HEK293 (cell line): Measurements from ENCODE around the gene KIAA1191.
A peak's percentile ranks its signal among the peaks of the same experiment; 100 is the strongest.

Experiments used
- CTCF ChIA-PET: fragments of 350-600 bp; formaldehyde crosslinking; extraction: SDS; loops from one replicate; lab custom pipeline; 2021; ENCODE audit warnings: antibody characterized with exemption; lab: Yijun Ruan, JAX
- POLR2A ChIA-PET: fragments of 300-600 bp; formaldehyde crosslinking; extraction: SDS; loops from one replicate; lab custom pipeline; 2020; ENCODE audit warnings: antibody characterized with exemption, inconsistent platforms; lab: Yijun Ruan, JAX
- H3K27ac ChIP-seq: fragments of 200-500 bp; sonication (Bioruptor generic); 2 replicates; pipeline ENCODE4 v1.5.1; 2014; ENCODE audit warnings: low read depth, low read length, control low read depth, inconsistent platforms; ENCODE audit errors: extremely low read depth
- H3K36me3 ChIP-seq, 2 experiments: fragments of 200-500 bp in 1 of 2; sonication (Bioruptor generic) in 1 of 2; 1 replicate in 1 of 2; 2 replicates in 1 of 2; pipeline ENCODE4 v1.5.1; 2014 to 2017; ENCODE audit warnings: inconsistent platforms in 2 of 2, low read length in 2 of 2; ENCODE audit not compliant: control insufficient read depth in 2 of 2, insufficient read depth in 1 of 2
- H3K4me1 ChIP-seq: fragments of 200-500 bp; sonication (Bioruptor generic); 2 replicates; pipeline ENCODE4 v1.5.1; 2014; ENCODE audit warnings: mild to moderate bottlenecking, low read length, inconsistent platforms; ENCODE audit not compliant: control insufficient read depth, insufficient read depth
- H3K4me3 ChIP-seq: 2 replicates; pipeline ENCODE4 v1.5.1; 2011; ENCODE audit warnings: low read depth, mild to moderate bottlenecking, control low read depth, low read length, moderate library complexity
- H3K9me3 ChIP-seq: fragments of 200-500 bp; sonication (Bioruptor generic); 2 replicates; pipeline ENCODE4 v1.5.1; 2014; ENCODE audit warnings: low read depth, low read length, inconsistent platforms; ENCODE audit not compliant: control insufficient read depth, insufficient read depth
- GLIS1 ChIP-seq: fragments of 450-650 bp; formaldehyde crosslinking; IDR thresholded peaks from 2 replicates; pipeline ENCODE4 v1.5.1; 2016; ENCODE audit warnings: missing biosample characterization, missing genetic modification characterization
- HOXC10 ChIP-seq: sonication (generic); formaldehyde crosslinking; IDR thresholded peaks from 2 replicates; pipeline ENCODE4 v1.8.1; 2023; ENCODE audit warnings: mild to moderate bottlenecking, missing genetic modification reagents
- MZF1 ChIP-seq: fragments of 450-650 bp; formaldehyde crosslinking; IDR thresholded peaks from 2 replicates; pipeline ENCODE4 v1.5.1; 2017; ENCODE audit warnings: missing biosample characterization, missing genetic modification characterization, borderline replicate concordance
- SP3 ChIP-seq: fragments of 450-650 bp; formaldehyde crosslinking; IDR thresholded peaks from 2 replicates; pipeline ENCODE4 v1.5.1; 2016; ENCODE audit warnings: missing biosample characterization, missing genetic modification characterization
- SP7 ChIP-seq: fragments of 450-650 bp; formaldehyde crosslinking; IDR thresholded peaks from 2 replicates; pipeline ENCODE4 v1.5.1; 2016; ENCODE audit warnings: missing biosample characterization, missing genetic modification characterization
- YY1 ChIP-seq: fragments of 450-650 bp; formaldehyde crosslinking; IDR thresholded peaks from 2 replicates; pipeline ENCODE4 v1.5.1; 2018; ENCODE audit warnings: missing biosample characterization, missing genetic modification characterization
- ZEB2 ChIP-seq: fragments of 450-650 bp; formaldehyde crosslinking; IDR thresholded peaks from 2 replicates; pipeline ENCODE4 v1.5.1; 2016; ENCODE audit warnings: missing biosample characterization, missing genetic modification characterization
- ZNF112 ChIP-seq: fragments of 450-650 bp; formaldehyde crosslinking; IDR thresholded peaks from 2 replicates; pipeline ENCODE4 v1.5.0; 2017; ENCODE audit warnings: missing biosample characterization, missing genetic modification characterization
- ZNF202 ChIP-seq: fragments of 450-650 bp; formaldehyde crosslinking; IDR thresholded peaks from 2 replicates; pipeline ENCODE4 v1.5.1; 2016; ENCODE audit warnings: missing biosample characterization, missing genetic modification characterization, borderline replicate concordance
- ZNF302 ChIP-seq: fragments of 450-650 bp; formaldehyde crosslinking; IDR thresholded peaks from 2 replicates; pipeline ENCODE4 v1.5.1; 2016; ENCODE audit warnings: missing biosample characterization, missing genetic modification characterization, low read depth
- ZNF529 ChIP-seq: fragments of 450-650 bp; formaldehyde crosslinking; IDR thresholded peaks from 2 replicates; pipeline ENCODE4 v1.5.1; 2017; ENCODE audit warnings: missing genetic modification characterization, missing biosample characterization; ENCODE audit not compliant: insufficient replicate concordance
- ZNF585B ChIP-seq: fragments of 450-650 bp; formaldehyde crosslinking; IDR thresholded peaks from 2 replicates; pipeline ENCODE4 v1.5.1; 2016; ENCODE audit warnings: missing biosample characterization, missing genetic modification characterization
- ZNF610 ChIP-seq: fragments of 450-650 bp; formaldehyde crosslinking; IDR thresholded peaks from 2 replicates; pipeline ENCODE4 v1.5.1; 2016; ENCODE audit warnings: missing biosample characterization, missing genetic modification characterization, borderline replicate concordance
- ZNF624 ChIP-seq: fragments of 450-650 bp; formaldehyde crosslinking; IDR thresholded peaks from 2 replicates; pipeline ENCODE4 v1.5.1; 2017; ENCODE audit warnings: missing biosample characterization, missing genetic modification characterization
- ZNF626 ChIP-seq: fragments of 450-650 bp; sonication (Bioruptor Pico); formaldehyde crosslinking; IDR thresholded peaks from 2 replicates; pipeline ENCODE4 v1.5.1; 2018; ENCODE audit warnings: missing biosample characterization, missing genetic modification characterization, inconsistent platforms
- ZNF664 ChIP-seq: fragments of 450-650 bp; formaldehyde crosslinking; IDR thresholded peaks from 2 replicates; pipeline ENCODE4 v1.5.1; 2016; ENCODE audit warnings: missing biosample characterization, missing genetic modification characterization
- ZNF768 ChIP-seq: fragments of 450-650 bp; formaldehyde crosslinking; IDR thresholded peaks from 2 replicates; pipeline ENCODE4 v1.5.1; 2018; ENCODE audit warnings: missing biosample characterization, mild to moderate bottlenecking, missing genetic modification characterization
- ZSCAN23 ChIP-seq: fragments of 450-650 bp; formaldehyde crosslinking; IDR thresholded peaks from 2 replicates; pipeline ENCODE4 v1.5.1; 2016; ENCODE audit warnings: missing biosample characterization, missing genetic modification characterization
- TF ChIP-seq, protein P1 (sequence below): fragments of 450-650 bp; IDR thresholded peaks from 2 replicates; pipeline ENCODE4 v1.5.1; 2018; ENCODE audit warnings: missing biosample characterization, missing genetic modification characterization
- TF ChIP-seq, protein P2 (sequence below): fragments of 450-650 bp; formaldehyde crosslinking; IDR thresholded peaks from 2 replicates; pipeline ENCODE4 v1.5.1; 2017; ENCODE audit warnings: missing biosample characterization, missing genetic modification characterization

Gene KIAA1191

DNA sequence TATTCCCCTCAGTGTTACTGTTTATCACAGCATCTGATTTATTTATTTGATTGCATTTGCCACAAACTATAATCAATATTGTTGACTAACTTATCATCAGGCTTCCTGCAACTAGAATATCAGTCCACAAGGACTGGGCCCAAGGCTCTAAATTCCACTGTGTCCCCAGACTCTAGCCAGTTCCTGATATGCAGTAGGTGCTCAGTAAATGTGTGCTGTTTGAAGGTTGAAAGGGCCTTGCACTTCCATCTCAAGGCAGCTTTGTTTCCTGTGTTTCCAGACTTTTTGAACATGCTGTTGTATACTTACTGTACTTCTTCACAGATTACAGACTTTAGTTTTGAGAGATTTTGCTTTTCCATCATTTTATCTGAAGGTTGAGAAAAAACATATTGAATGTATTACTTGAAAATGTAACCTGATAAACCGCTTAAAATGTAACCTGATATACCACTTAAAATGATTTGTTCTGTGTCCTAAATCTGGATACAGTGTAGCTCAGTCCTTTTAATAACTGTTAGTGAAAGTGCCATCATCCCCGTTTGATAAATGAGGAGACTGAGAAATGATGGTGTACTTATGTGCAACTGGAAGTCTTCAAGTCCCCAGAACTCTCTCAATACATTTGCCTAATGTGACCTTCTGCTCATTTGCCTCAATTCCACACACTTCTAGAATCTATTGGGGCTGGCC lies 18.7 kb downstream of the KIAA1191 start:
- POLR2A ChIA-PET = no interaction called here
- no peaks in the 10 kb centered on the region for H3K4me1 ChIP-seq

DNA sequence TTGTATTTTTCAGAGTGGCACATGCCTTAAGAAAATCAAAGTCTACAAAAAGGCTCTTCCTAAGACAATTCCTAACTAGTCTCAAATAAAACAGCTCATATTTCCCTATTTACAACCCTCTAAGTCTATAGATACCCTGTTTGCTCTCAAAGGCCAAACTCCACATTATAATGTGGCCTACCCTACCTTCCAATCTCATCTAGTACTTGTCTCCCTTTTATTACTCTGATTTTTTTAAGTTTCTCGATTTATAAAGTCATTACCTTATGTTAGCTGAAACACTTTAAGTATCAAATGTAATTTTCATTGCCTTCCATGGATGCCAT lies 19.4 kb downstream of the KIAA1191 start:
- Histone ChIP-seq H3K36me3 (peaks cover 38 to 75% of the 10 kb centered on the region in 2 experiments), H3K9me3 (no peaks in the 10 kb centered on the region), H3K4me3 (no peak overlapping the region), H3K27ac (no peak overlapping the region), H3K4me1 (no peaks in the 10 kb centered on the region)
- CTCF ChIA-PET = interaction anchor here (0.6 to 0.7 kb wide), 2 partner anchors 45 to 106 kb away, joined by 3 read pairs; no protein-coding TSS in a partner anchor
- TF ChIP-seq ZNF626 (tag by site-specific recombination) (no peak), SP3 (no peak), ZNF112 (tag by site-specific recombination) (no peak), ZNF585B (tag by site-specific recombination) (no peak), ZNF610 (tag by site-specific recombination) (no peak), ZEB2 (tag by site-specific recombination) (no peak)
- TF ChIP-seq, protein P1, sequence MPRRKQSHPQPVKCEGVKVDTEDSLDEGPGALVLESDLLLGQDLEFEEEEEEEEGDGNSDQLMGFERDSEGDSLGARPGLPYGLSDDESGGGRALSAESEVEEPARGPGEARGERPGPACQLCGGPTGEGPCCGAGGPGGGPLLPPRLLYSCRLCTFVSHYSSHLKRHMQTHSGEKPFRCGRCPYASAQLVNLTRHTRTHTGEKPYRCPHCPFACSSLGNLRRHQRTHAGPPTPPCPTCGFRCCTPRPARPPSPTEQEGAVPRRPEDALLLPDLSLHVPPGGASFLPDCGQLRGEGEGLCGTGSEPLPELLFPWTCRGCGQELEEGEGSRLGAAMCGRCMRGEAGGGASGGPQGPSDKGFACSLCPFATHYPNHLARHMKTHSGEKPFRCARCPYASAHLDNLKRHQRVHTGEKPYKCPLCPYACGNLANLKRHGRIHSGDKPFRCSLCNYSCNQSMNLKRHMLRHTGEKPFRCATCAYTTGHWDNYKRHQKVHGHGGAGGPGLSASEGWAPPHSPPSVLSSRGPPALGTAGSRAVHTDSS (tag by site-specific recombination) = no peak
- POLR2A ChIA-PET = no interaction called here

More for the DNA sequence above, 18.7 kb downstream of the KIAA1191 start:
- CTCF ChIA-PET = interaction anchor here (0.6 to 0.7 kb wide), 2 partner anchors 45 to 105 kb away, joined by 3 read pairs; no protein-coding TSS in a partner anchor
- no peaks in the 10 kb centered on the region for H3K9me3 ChIP-seq
- peaks cover 35 to 75% of the 10 kb centered on the region in 2 experiments for H3K36me3 ChIP-seq
- no peak overlapping the region for H3K4me3 ChIP-seq
- no peak for TF ChIP-seq GLIS1 (tag by site-specific recombination)
- no peak for TF ChIP-seq ZNF302 (tag by site-specific recombination)
- no peak for TF ChIP-seq ZNF768
- TF ChIP-seq, protein P2, sequence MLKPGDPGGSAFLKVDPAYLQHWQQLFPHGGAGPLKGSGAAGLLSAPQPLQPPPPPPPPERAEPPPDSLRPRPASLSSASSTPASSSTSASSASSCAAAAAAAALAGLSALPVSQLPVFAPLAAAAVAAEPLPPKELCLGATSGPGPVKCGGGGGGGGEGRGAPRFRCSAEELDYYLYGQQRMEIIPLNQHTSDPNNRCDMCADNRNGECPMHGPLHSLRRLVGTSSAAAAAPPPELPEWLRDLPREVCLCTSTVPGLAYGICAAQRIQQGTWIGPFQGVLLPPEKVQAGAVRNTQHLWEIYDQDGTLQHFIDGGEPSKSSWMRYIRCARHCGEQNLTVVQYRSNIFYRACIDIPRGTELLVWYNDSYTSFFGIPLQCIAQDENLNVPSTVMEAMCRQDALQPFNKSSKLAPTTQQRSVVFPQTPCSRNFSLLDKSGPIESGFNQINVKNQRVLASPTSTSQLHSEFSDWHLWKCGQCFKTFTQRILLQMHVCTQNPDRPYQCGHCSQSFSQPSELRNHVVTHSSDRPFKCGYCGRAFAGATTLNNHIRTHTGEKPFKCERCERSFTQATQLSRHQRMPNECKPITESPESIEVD = peak; percentile 83
- TF ChIP-seq YY1 (tag by site-specific recombination) = no peak
- TF ChIP-seq SP7 (tag by site-specific recombination) = peak; percentile 47; the same call in 1 of the 2 replicates
- no peak for TF ChIP-seq ZNF529
- TF ChIP-seq ZSCAN23 (tag by site-specific recombination) = no peak
- no peak for TF ChIP-seq MZF1 (tag by site-specific recombination)
- TF ChIP-seq ZNF624 (tag by site-specific recombination) = no peak
- no peak for TF ChIP-seq ZNF202 (tag by site-specific recombination)
- peak; percentile 87 for TF ChIP-seq ZNF664 (tag by site-specific recombination)
- TF ChIP-seq HOXC10 (CRISPR knock-in tag) = no peak
- no peak for TF ChIP-seq ZEB2 (tag by site-specific recombination)
- H3K27ac ChIP-seq = no peak overlapping the region
